ENCODE measurements around the gene RASGRP1. TPM values are rescaled to one million over a fixed set of nuclear protein-coding genes. Genes with fewer than 3 reads are reported as not detected.
A peak's percentile ranks its signal among the peaks of the same experiment; 100 is the strongest.

RASGRP1 gene
- polyA plus RNA-seq, 1 experiment: 1.2 TPM

GRCh38 chr15:38539008-38539343 lies 25.6 kb downstream of the RASGRP1 start:
- ChIA-PET CTCF (no interaction called here), POLR2A (no interaction called here)
- no peak overlapping the region for H3K4me3 ChIP-seq (ENCODE audit: low read depth, low read length)
- H3K9me3 ChIP-seq (ENCODE audit: control insufficient read depth, insufficient read depth, low read length): no peaks in the 10 kb centered on the region
- no peaks in the 10 kb centered on the region for H3K27me3 ChIP-seq (ENCODE audit: control insufficient read depth, insufficient read depth, low read length)
- DNase-seq (ENCODE audit: low read depth, low spot score): no peak
- TF ChIP-seq CTCF (IDR thresholded peaks at IDR 0.05; ENCODE audit: low read depth, low read length): no peak
- no peak overlapping the region for H3K27ac ChIP-seq (ENCODE audit: low read depth, low read length)

GRCh38 chr15:38538328-38539007 lies 26.1 kb downstream of the RASGRP1 start:
- CTCF ChIA-PET: no interaction called here
- Histone ChIP-seq H3K27ac (ENCODE audit: low read depth, low read length) (no peak overlapping the region), H3K27me3 (ENCODE audit: control insufficient read depth, insufficient read depth, low read length) (no peaks in the 10 kb centered on the region), H3K4me3 (ENCODE audit: low read depth, low read length) (no peak overlapping the region), H3K9me3 (ENCODE audit: control insufficient read depth, insufficient read depth, low read length) (no peaks in the 10 kb centered on the region)
- no peak for TF ChIP-seq CTCF (IDR thresholded peaks at IDR 0.05; ENCODE audit: low read depth, low read length)
- no peak for DNase-seq (ENCODE audit: low read depth, low spot score)
- POLR2A ChIA-PET: no interaction called here

- DNase-seq (ENCODE audit: low read depth, low spot score): peak; percentile 69
- POLR2A ChIA-PET: no interaction called here
- Histone ChIP-seq H3K4me3 (ENCODE audit: low read depth, low read length) (no peak overlapping the region), H3K27me3 (ENCODE audit: control insufficient read depth, insufficient read depth, low read length) (peaks cover 2% of the 10 kb centered on the region), H3K9me3 (ENCODE audit: control insufficient read depth, insufficient read depth, low read length) (no peaks in the 10 kb centered on the region), H3K27ac (ENCODE audit: low read depth, low read length) (no peak overlapping the region)
- CTCF ChIA-PET: interaction anchor here (2.6 kb wide), 1 partner anchor 28 kb away, joined by 10 read pairs; the partner anchor contains the start of gene RASGRP1
- TF ChIP-seq CTCF (IDR thresholded peaks at IDR 0.05; ENCODE audit: low read depth, low read length): no peak
Measured at GRCh38 chr15:38536201-38536676, 28.4 kb downstream of the RASGRP1 start.

GRCh38 chr15:38535491-38536200 lies 29.0 kb downstream of the RASGRP1 start:
- Histone ChIP-seq H3K9me3 (ENCODE audit: control insufficient read depth, insufficient read depth, low read length) (no peaks in the 10 kb centered on the region), H3K27me3 (ENCODE audit: control insufficient read depth, insufficient read depth, low read length) (peaks cover 2% of the 10 kb centered on the region), H3K27ac (ENCODE audit: low read depth, low read length) (no peak overlapping the region), H3K4me3 (ENCODE audit: low read depth, low read length) (no peak overlapping the region)
- TF ChIP-seq CTCF (IDR thresholded peaks at IDR 0.05; ENCODE audit: low read depth, low read length): no peak
- ChIA-PET POLR2A (interaction anchor here (0.5 to 1.0 kb wide), 2 partner anchors 20 to 29 kb away, joined by 3 to 4 read pairs; no protein-coding TSS in a partner anchor), CTCF (interaction anchor here (2.6 kb wide), 1 partner anchor 28 kb away, joined by 10 read pairs; the partner anchor contains the start of gene RASGRP1)
- no peak for DNase-seq (ENCODE audit: low read depth, low spot score)

- no peak overlapping the region for H3K4me3 ChIP-seq (ENCODE audit: low read depth, low read length)
- no peaks in the 10 kb centered on the region for H3K9me3 ChIP-seq (ENCODE audit: control insufficient read depth, insufficient read depth, low read length)
- ChIA-PET CTCF (interaction anchor here (2.6 kb wide), 1 partner anchor 29 kb away, joined by 10 read pairs; the partner anchor contains the start of gene RASGRP1), POLR2A (no interaction called here)
- no peak for DNase-seq (ENCODE audit: low read depth, low spot score)
- peaks cover 2% of the 10 kb centered on the region for H3K27me3 ChIP-seq (ENCODE audit: control insufficient read depth, insufficient read depth, low read length)
- H3K27ac ChIP-seq (ENCODE audit: low read depth, low read length): no peak overlapping the region
- no peak for TF ChIP-seq CTCF (IDR thresholded peaks at IDR 0.05; ENCODE audit: low read depth, low read length)
Measured at GRCh38 chr15:38534691-38535090, 29.9 kb downstream of the RASGRP1 start.
